Mammary epithelial cell (primary cell): ENCODE data around the gene FOXI2.

Experiments
- CTCF ChIP-seq, 2 donors: IDR thresholded peaks in 1 of 2; conservative IDR thresholded peaks in 1 of 2; 2 replicates each; pipeline ENCODE4 v1.5.1; 2011 to 2012; ENCODE audit warnings: inconsistent platforms in 2 of 2, low read length in 2 of 2, mild to moderate bottlenecking in 2 of 2, control low read depth in 1 of 2, low read depth in 1 of 2; ENCODE audit not compliant: insufficient read depth in 1 of 2; ENCODE audit errors: extremely low read depth in 1 of 2
- EZH2 ChIP-seq: IDR thresholded peaks from 2 replicates; pipeline ENCODE4 v1.6.1; 2012; ENCODE audit warnings: low read length, inconsistent platforms, borderline replicate concordance

GRCh38 chr10:127738512-127739424 is 1.8 kb downstream of the FOXI2 start:
- no peak for TF ChIP-seq CTCF (conservative IDR thresholded peaks at IDR 0.05 in 1 of 2, IDR thresholded peaks at IDR 0.05 in 1 of 2; ENCODE audit: extremely low read depth in 1 of 2, insufficient read depth in 1 of 2, low read depth in 1 of 2, low read length in 2 of 2)
- TF ChIP-seq EZH2: no peak
